Smooth muscle cell of the pulmonary artery (primary cell): Measurements from ENCODE around the gene PPP4R4. TPM values are rescaled to one million over a fixed set of nuclear protein-coding genes. Genes with fewer than 3 reads are reported as not detected.

Source experiments
- total RNA-seq: library from RNA; depleted of rRNA; stranded (reverse); fragments of >200 nt; gene quantifications from 2 replicates; pipeline ENCODE4 v1.2.3, GENCODE V29; 2014

PPP4R4 gene, protein sequence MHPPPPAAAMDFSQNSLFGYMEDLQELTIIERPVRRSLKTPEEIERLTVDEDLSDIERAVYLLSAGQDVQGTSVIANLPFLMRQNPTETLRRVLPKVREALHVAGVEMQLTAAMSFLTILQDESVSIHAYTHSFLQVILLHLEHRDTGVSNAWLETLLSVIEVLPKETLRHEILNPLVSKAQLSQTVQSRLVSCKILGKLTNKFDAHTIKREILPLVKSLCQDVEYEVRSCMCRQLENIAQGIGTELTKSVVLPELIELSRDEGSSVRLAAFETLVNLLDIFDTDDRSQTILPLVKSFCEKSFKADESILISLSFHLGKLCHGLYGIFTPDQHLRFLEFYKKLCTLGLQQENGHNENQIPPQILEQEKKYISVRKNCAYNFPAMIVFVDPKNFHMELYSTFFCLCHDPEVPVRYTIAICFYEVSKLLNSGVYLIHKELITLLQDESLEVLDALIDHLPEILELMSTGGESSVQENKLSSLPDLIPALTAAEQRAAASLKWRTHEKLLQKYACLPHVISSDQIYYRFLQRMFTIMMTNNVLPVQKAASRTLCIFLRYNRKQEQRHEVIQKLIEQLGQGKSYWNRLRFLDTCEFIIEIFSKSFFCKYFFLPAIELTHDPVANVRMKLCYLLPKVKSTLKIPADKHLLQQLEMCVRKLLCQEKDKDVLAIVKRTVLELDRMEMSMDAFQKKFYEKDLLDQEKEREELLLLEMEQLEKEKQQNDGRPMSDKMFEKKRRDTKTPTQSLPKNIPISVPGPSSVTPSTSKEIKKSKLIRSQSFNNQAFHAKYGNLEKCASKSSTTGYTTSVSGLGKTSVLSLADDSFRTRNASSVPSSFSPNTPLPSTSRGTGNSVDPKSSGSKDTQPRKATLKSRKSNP
- total RNA-seq, result 0.33 and 1.4 TPM in 2 replicates

DNA sequence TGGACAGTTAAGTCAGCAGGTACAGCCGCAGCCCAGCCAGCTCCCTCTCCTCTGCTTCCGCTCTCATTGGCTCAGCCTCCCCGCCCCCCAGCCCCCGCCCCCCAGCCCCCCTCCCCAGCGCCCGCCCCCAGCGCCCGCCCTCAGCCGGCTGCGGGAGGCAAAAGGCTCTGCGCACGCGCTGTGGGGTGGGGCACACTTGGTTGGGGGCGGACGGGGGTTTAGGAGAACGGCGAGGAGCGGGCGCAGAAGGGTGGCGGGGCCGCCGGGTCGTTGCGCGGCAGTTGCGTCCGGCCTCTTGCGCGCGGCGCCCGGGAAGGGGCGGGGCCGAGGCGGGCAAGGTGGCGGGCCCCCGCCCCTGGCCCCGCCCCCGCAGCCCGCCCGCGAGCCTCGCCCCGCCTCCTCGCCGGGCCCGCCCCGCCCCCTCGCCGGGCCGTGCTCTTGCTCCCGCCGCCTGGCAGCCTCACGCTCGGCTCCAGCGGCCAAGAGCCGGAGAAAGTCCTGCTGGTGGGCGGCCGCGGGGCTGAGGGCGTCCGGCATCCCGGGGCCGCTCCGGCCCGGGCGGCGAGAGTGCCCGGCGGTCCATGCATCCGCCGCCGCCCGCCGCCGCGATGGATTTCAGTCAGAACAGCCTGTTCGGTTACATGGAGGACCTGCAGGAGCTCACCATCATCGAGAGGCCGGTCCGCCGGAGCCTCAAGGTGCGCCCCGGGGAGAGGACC, at the start of gene PPP4R4:
PPP4R4 (plus strand) TSS at position 438 of the 719 bp plus-strand sequence; CDS start at position 582, 144 bp downstream.

GRCh38 chr14:94129111-94129757, 44.9 kb upstream of the PPP4R4 start, which contains the start of gene IFI27L2:
IFI27L2 (minus strand) TSS chr14:94129604; CDS start chr14:94129564, 40 bp downstream.

GRCh38 chr14:94292872-94293577, 118.9 kb downstream of the PPP4R4 start, which contains the start of gene SERPINA10:
SERPINA10 (minus strand) TSS chr14:94293268; CDS start chr14:94290593, 2,675 bp downstream.

GRCh38 chr14:94322648-94323570, 148.8 kb downstream of the PPP4R4 start, which contains the start of gene SERPINA6:
SERPINA6 (minus strand) TSS chr14:94323336; CDS start chr14:94314648, 8,688 bp downstream.

Other genes starting within 250 kb of the PPP4R4 start
- not detected in 2 replicates for gene FAM181A, start 247.0 kb upstream of the PPP4R4 start, total RNA-seq
- gene ASB2, start 197.8 kb upstream of the PPP4R4 start, total RNA-seq, result 0.52 and 1.7 TPM in 2 replicates
- not detected in 2 replicates for gene CCDC197, start 177.0 kb upstream of the PPP4R4 start, total RNA-seq
- 1.8 and 1.9 TPM in 2 replicates for gene OTUB2, start 148.0 kb upstream of the PPP4R4 start, total RNA-seq
- gene DDX24, start 93.1 kb upstream of the PPP4R4 start, total RNA-seq, result 128 and 134 TPM in 2 replicates
- 8.7 and 11.1 TPM in 2 replicates for gene IFI27L1, start 93.0 kb upstream of the PPP4R4 start, total RNA-seq
- gene IFI27, start 63.6 kb upstream of the PPP4R4 start, total RNA-seq, result 9.1 and 10.9 TPM in 2 replicates
- 77.0 and 98.4 TPM in 2 replicates for gene IFI27L2, start 44.7 kb upstream of the PPP4R4 start, total RNA-seq
- not detected in 2 replicates for gene SERPINA10, start 118.9 kb downstream of the PPP4R4 start, total RNA-seq
- not detected in 2 replicates for gene SERPINA6, start 149.0 kb downstream of the PPP4R4 start, total RNA-seq
- not detected in 2 replicates for gene SERPINA2, start 192.4 kb downstream of the PPP4R4 start, total RNA-seq
- not detected in 2 replicates for gene SERPINA1, start 214.3 kb downstream of the PPP4R4 start, total RNA-seq